Thymus (tissue), 11 donors: Measurements from ENCODE around the gene HS3ST1. TPM values are rescaled to one million over a fixed set of nuclear protein-coding genes. Genes with fewer than 3 reads are reported as not detected.
A peak's percentile ranks its signal among the peaks of the same experiment; 100 is the strongest.

Experiments used
- DNase-seq, 9 donors: peaks; one replicate each; pipeline ENCODE4 v3.0.0-alpha.2; 2013; ENCODE audit warnings: low spot score in 9 of 9, low read depth in 6 of 9, missing footprints in 1 of 9
- H3K27ac ChIP-seq, 2 donors: one replicate each; pipeline ENCODE4 v1.5.1; 2013; ENCODE audit warnings: control low read depth in 1 of 2, low read depth in 1 of 2, low read length in 1 of 2, mild to moderate bottlenecking in 1 of 2, moderate library complexity in 1 of 2
- H3K27me3 ChIP-seq, 2 donors: one replicate each; pipeline ENCODE4 v1.5.1; 2013; ENCODE audit warnings: low read length in 1 of 2; ENCODE audit not compliant: control insufficient read depth in 2 of 2, insufficient read depth in 1 of 2
- H3K36me3 ChIP-seq, 2 donors: one replicate each; pipeline ENCODE4 v1.5.1; 2013; ENCODE audit warnings: low read length in 1 of 2, mild to moderate bottlenecking in 1 of 2, moderate library complexity in 1 of 2; ENCODE audit not compliant: control insufficient read depth in 2 of 2, insufficient read depth in 2 of 2
- H3K4me1 ChIP-seq, 2 donors: one replicate each; pipeline ENCODE4 v1.5.1; 2013; ENCODE audit warnings: low read length in 2 of 2; ENCODE audit not compliant: control insufficient read depth in 2 of 2, insufficient read depth in 2 of 2
- H3K4me3 ChIP-seq, 2 donors: one replicate each; pipeline ENCODE4 v1.5.1; 2013; ENCODE audit warnings: low read length in 2 of 2, control low read depth in 1 of 2, mild to moderate bottlenecking in 1 of 2
- H3K9me3 ChIP-seq, 2 donors: one replicate each; pipeline ENCODE4 v1.5.1; 2013; ENCODE audit warnings: low read length in 1 of 2, mild to moderate bottlenecking in 1 of 2; ENCODE audit not compliant: control insufficient read depth in 2 of 2, insufficient read depth in 1 of 2
- WGBS: extraction: QIAGEN DNeasy Blood & Tissue Kit; methylation state at CpG from one replicate; pipeline ENCODE4 v1.1.7; 2013; 5-methylcytosine and 5-hydroxymethylcytosine counted together
- polyA plus RNA-seq: library from polyadenylated mRNA; stranded (reverse); fragments of 200-250 nt; gene quantifications from one replicate; pipeline ENCODE4 v1.2.3, GENCODE V29; 2013
- total RNA-seq: library from RNA; stranded (reverse); fragments of 120-200 nt; gene quantifications from one replicate; pipeline ENCODE4 v1.2.4, GENCODE V29; 2013
- donor health status: healthy.

The HS3ST1 gene
- total and polyA plus RNA-seq, 2 donors = 0.89 to 1.5 TPM

- no peak for DNase-seq
- H3K36me3 ChIP-seq = no peaks in the 10 kb centered on the region
- 98% methylated on average over 3 of the region's 3 CpGs for whole genome bisulfite sequencing
- no peak overlapping the region for H3K27ac ChIP-seq
- H3K4me1 ChIP-seq = no peaks in the 10 kb centered on the region
- H3K4me3 ChIP-seq = no peak overlapping the region
- no peaks in the 10 kb centered on the region for H3K9me3 ChIP-seq
- H3K27me3 ChIP-seq = no peaks in the 10 kb centered on the region
Measured at GRCh38 chr4:11416767-11417113, 12.0 kb downstream of the HS3ST1 start.

- 95% methylated on average over 8 of the region's 8 CpGs for WGBS
- no peak for DNase-seq
- Histone ChIP-seq H3K36me3 (no peaks in the 10 kb centered on the region), H3K27me3 (no peaks in the 10 kb centered on the region), H3K4me1 (no peaks in the 10 kb centered on the region), H3K4me3 (no peak overlapping the region), H3K27ac (no peak overlapping the region), H3K9me3 (no peaks in the 10 kb centered on the region)
Measured at GRCh38 chr4:11416071-11416766, 12.5 kb downstream of the HS3ST1 start.

- no peaks in the 10 kb centered on the region for H3K36me3 ChIP-seq
Measured at GRCh38 chr4:11415409-11416070, 13.2 kb downstream of the HS3ST1 start.

GRCh38 chr4:11412211-11412610 is 16.5 kb downstream of the HS3ST1 start:
- Histone ChIP-seq H3K4me3 (no peak overlapping the region), H3K36me3 (no peaks in the 10 kb centered on the region), H3K4me1 (peaks cover 6 to 18% of the 10 kb centered on the region in 2 donors), H3K27ac (no peak overlapping the region), H3K27me3 (no peaks in the 10 kb centered on the region), H3K9me3 (no peaks in the 10 kb centered on the region)
- no peak for DNase-seq
- WGBS = 96% methylated on average over 4 of the region's 4 CpGs

More at GRCh38 chr4:11415409-11416070, 13.2 kb downstream of the HS3ST1 start:
- Histone ChIP-seq H3K27ac (no peak overlapping the region), H3K9me3 (no peaks in the 10 kb centered on the region), H3K27me3 (no peaks in the 10 kb centered on the region), H3K4me1 (no peaks in the 10 kb centered on the region), H3K4me3 (no peak overlapping the region)
- WGBS = 96% methylated on average over 3 of the region's 3 CpGs
- no peak for DNase-seq

- Histone ChIP-seq H3K36me3 (no peaks in the 10 kb centered on the region), H3K9me3 (no peaks in the 10 kb centered on the region), H3K27ac (no peak overlapping the region), H3K4me1 (peaks cover 6 to 23% of the 10 kb centered on the region in 2 donors), H3K4me3 (no peak overlapping the region), H3K27me3 (no peaks in the 10 kb centered on the region)
- 84% methylated on average over 1 of the region's 1 CpG for WGBS
- no peak for DNase-seq
Measured at GRCh38 chr4:11409632-11410031, 19.1 kb downstream of the HS3ST1 start.

- WGBS = 90% methylated on average over 5 of the region's 5 CpGs
- Histone ChIP-seq H3K4me3 (no peak overlapping the region), H3K27ac (no peak overlapping the region), H3K4me1 (peaks cover 6 to 26% of the 10 kb centered on the region in 2 donors), H3K27me3 (no peaks in the 10 kb centered on the region), H3K36me3 (no peaks in the 10 kb centered on the region), H3K9me3 (no peaks in the 10 kb centered on the region)
- peak in 1 of 9 donors; percentile 34 for DNase-seq
Measured at GRCh38 chr4:11408233-11408967, 20.3 kb downstream of the HS3ST1 start.

- H3K27me3 ChIP-seq = no peaks in the 10 kb centered on the region
- 91% methylated on average over 3 of the region's 3 CpGs for WGBS
- peaks cover 6 to 26% of the 10 kb centered on the region in 2 donors for H3K4me1 ChIP-seq
- H3K9me3 ChIP-seq = no peaks in the 10 kb centered on the region
- no peak overlapping the region for H3K4me3 ChIP-seq
- H3K36me3 ChIP-seq = no peaks in the 10 kb centered on the region
- no peak for DNase-seq
- H3K27ac ChIP-seq = no peak overlapping the region
Measured at GRCh38 chr4:11407551-11407950, 21.1 kb downstream of the HS3ST1 start.

GRCh38 chr4:11404431-11404830 is 24.3 kb downstream of the HS3ST1 start:
- Histone ChIP-seq H3K27me3 (no peaks in the 10 kb centered on the region), H3K27ac (no peak overlapping the region), H3K4me1 (peaks cover 3 to 21% of the 10 kb centered on the region in 2 donors), H3K4me3 (no peak overlapping the region), H3K36me3 (peaks cover 6% of the 10 kb centered on the region in 2 donors), H3K9me3 (peaks cover 0 to 3% of the 10 kb centered on the region in 2 donors)
- peak in 1 of 9 donors; percentile 10 for DNase-seq
- 89% methylated on average over 2 of the region's 2 CpGs for WGBS

GRCh38 chr4:11402192-11402591 is 26.5 kb downstream of the HS3ST1 start:
- H3K4me3 ChIP-seq = no peak overlapping the region
- 97% methylated on average over 3 of the region's 3 CpGs for WGBS
- DNase-seq = no peak
- H3K27me3 ChIP-seq = no peaks in the 10 kb centered on the region
- H3K36me3 ChIP-seq = peaks cover 10 to 15% of the 10 kb centered on the region in 2 donors
- H3K27ac ChIP-seq = no peak overlapping the region
- H3K9me3 ChIP-seq = peaks cover 0 to 5% of the 10 kb centered on the region in 2 donors
- H3K4me1 ChIP-seq = peaks cover 0 to 8% of the 10 kb centered on the region in 2 donors
